Fibroblast of villous mesenchyme (primary cell): ENCODE results near the gene FBRS. TPM values are rescaled to one million over a fixed set of nuclear protein-coding genes. Genes with fewer than 3 reads are reported as not detected.
A peak's percentile ranks its signal among the peaks of the same experiment; 100 is the strongest.

Experiments
- DNase-seq: peaks from one replicate; pipeline ENCODE4 v3.0.0-alpha.2; 2010; ENCODE audit warnings: low read depth
- H3K4me3 ChIP-seq: 2 replicates; pipeline ENCODE4 v1.5.1; 2011; ENCODE audit warnings: low read depth, mild to moderate bottlenecking, low read length
- total RNA-seq: library from RNA; depleted of rRNA; stranded (reverse); fragments of >200 nt; gene quantifications from 2 replicates; pipeline ENCODE4 v1.2.3, GENCODE V29; 2012
- TF ChIP-seq, protein P1 (sequence below): IDR thresholded peaks from 2 replicates; pipeline ENCODE4 v1.5.1; 2012; ENCODE audit warnings: low read depth, mild to moderate bottlenecking, low read length; ENCODE audit not compliant: insufficient read depth

FBRS gene
- total RNA-seq, 1 donor: 30.2 TPM

DNA sequence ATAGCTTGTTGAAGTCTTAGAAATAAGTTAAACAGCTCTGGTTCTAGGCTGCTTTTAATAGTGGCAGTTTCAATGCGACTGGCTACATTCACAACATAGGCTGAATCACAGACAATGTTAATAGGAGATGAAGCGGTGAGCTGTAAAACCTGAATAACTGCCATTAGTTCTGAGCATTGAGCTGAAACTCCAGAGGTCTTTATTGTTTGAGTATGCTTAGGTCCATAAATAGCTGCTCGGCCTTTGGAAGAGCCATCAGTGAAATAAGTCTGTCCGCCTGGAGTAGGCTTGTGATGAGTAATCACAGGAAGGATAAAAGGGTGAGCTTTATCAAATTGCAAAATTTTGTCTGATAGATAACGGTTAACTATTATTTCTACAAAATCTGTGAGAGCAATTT is 38.6 kb upstream of the FBRS start:
- DNase-seq: no peak
- no peak overlapping the region for H3K4me3 ChIP-seq
- TF ChIP-seq, protein P1, sequence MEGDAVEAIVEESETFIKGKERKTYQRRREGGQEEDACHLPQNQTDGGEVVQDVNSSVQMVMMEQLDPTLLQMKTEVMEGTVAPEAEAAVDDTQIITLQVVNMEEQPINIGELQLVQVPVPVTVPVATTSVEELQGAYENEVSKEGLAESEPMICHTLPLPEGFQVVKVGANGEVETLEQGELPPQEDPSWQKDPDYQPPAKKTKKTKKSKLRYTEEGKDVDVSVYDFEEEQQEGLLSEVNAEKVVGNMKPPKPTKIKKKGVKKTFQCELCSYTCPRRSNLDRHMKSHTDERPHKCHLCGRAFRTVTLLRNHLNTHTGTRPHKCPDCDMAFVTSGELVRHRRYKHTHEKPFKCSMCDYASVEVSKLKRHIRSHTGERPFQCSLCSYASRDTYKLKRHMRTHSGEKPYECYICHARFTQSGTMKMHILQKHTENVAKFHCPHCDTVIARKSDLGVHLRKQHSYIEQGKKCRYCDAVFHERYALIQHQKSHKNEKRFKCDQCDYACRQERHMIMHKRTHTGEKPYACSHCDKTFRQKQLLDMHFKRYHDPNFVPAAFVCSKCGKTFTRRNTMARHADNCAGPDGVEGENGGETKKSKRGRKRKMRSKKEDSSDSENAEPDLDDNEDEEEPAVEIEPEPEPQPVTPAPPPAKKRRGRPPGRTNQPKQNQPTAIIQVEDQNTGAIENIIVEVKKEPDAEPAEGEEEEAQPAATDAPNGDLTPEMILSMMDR: no peak

DNA sequence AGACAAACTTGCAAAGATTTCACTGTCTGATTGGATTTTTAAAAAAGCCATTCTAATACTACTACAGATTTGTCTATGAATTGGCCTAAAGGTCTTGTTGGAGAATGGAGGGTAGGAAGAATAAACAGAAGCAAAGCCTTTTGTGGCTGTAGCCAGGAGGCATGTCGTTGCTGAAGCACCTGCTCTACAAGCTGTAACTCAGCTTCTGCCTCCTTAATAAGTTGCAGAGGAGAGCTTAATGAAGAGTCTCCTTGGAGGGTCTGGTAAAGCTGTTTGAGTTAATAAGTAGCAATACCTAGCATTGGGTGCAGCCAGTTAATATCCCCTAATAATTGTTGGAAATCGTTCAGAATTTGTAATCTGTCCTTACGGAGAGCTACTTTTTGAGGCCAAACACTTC is 38.1 kb upstream of the FBRS start:
- H3K4me3 ChIP-seq: no peak overlapping the region
- DNase-seq: no peak
- TF ChIP-seq, protein P1: no peak

DNA sequence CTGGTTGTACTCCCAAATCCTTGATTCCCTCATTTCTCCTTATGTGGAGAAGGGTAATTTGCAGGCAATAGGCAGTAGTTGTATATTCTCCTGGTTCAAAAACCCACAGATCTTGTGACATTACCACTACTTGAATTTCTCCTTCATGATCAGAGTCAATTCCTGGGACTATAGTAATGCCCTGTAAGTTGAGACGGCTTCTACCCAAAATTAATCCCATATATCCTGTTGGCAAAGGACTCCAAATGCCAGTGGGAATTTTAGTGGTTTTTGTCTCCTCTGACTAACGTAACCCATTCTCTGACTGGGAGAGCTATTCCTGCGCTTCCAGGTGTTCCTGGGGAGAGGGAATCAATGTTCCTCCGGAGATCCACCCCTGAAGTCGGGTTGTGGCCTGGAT is 36.5 kb upstream of the FBRS start:
- no peak overlapping the region for H3K4me3 ChIP-seq
- TF ChIP-seq, protein P1: no peak
- DNase-seq: no peak

DNA sequence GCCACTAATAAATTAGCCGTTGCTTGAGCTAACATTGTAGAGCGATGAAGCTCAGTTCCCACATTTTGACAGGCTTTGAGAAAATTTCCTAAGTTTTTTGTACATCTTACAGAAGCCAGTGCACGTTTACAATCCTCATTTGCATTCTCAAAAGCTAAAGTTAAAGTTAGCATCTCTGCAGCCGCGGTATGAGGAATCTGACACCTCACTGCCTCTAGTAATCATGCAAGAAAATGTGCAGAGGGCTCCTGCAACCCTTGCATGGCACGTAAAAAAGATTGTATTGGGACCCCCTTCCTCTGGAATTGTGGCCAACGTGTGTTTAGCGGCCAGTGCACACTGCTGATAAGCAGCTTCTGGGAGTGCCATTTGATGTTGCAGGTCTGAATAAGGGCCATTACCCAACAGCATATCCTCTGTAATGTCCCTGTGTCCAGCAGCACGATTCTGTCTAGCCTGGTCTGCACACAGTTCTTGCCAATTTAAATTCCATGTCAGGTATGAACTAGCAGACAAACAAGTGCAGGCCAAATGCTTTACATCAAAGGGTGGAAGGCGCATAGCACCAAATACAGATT is 35.7 kb upstream of the FBRS start:
- no peak overlapping the region for H3K4me3 ChIP-seq
- no peak for DNase-seq
- TF ChIP-seq, protein P1: no peak

DNA sequence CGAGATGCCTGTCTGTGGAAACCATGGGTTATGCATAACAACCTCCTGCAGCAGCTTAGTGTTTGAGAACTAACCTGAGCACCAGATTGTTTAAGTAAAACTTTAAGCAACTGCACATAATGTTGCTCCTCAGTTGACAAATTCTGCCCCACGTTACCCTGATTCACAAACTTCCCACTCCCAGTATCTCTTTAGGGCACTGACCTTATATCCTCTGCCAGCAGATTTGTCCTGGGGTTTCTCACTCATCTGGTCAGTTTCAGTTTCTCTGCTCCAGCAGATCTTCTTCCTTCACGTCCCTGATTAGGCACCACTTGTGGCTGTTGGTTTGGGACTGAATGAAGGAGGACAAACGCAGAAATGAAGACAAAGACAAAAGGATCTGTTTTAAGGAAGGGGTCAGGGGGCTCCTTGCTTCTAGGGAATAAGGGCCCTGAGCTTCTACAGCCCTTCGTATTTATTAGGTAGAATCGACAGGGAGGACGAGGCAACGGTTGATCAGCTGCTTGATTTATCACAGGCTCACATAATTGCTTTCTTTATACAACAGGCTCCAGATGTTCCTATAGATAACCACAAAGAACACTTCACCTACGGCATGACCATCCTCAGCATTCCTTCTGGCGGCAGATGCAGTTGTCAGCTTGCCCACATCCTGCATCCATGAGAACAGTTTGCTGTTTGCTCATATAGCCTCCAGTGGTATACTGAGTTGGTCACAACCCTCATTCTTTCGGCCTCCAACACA is 34.5 kb upstream of the FBRS start:
- H3K4me3 ChIP-seq: no peak overlapping the region
- peak; percentile 21 for DNase-seq
- TF ChIP-seq, protein P1: no peak

DNA sequence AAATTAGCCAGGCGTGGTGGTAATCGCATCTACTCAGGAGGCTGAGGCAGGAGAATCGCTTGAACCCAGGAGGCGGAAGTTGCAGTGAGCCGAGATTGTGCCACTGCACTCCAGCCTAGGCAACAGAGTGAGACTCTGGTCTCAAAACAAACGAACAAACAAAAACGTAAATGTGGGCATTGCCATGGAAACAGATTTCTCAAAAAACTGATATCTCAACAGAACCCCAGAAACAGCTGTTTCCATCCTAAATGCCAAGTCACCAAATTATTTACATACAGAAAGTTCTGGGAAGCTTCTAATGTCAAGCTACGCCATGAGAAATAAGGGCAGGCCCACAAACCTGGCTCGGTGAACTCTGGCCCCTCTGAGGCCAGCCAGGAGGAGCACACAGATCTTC is 32.0 kb upstream of the FBRS start:
- DNase-seq: peak; percentile 24
- TF ChIP-seq, protein P1: no peak

More for the DNA sequence above, 32.0 kb upstream of the FBRS start:
- H3K4me3 ChIP-seq: no peak overlapping the region
